Gastroesophageal sphincter (tissue), 3 donors: ENCODE results near the gene GLB1L2.

Experiments
- CTCF ChIP-seq, 4 experiments: fragments of 200-600 bp in 2 of 4; fragments of 450-650 bp in 2 of 4; sonication (generic) in 1 of 4; IDR thresholded peaks; one replicate each; pipeline ENCODE4 v1.5.1; 2017 to 2019; ENCODE audit warnings: antibody characterized with exemption in 4 of 4, mild to moderate bottlenecking in 2 of 4, moderate library complexity in 2 of 4
- POLR2A ChIP-seq, 2 donors: fragments of 450-650 bp; IDR thresholded peaks; one replicate each; pipeline ENCODE4 v1.6.1; 2017; ENCODE audit warnings: antibody characterized with exemption in 2 of 2, mild to moderate bottlenecking in 2 of 2, moderate library complexity in 1 of 2
- POLR2AphosphoS5 ChIP-seq: sonication (generic); formaldehyde crosslinking; IDR thresholded peaks from one replicate; pipeline ENCODE4 v1.6.1; 2017; ENCODE audit warnings: antibody characterized with exemption

- TF ChIP-seq POLR2A (IDR thresholded peaks at IDR 0.05) (no peak), POLR2AphosphoS5 (no peak), CTCF (IDR thresholded peaks at IDR 0.05) (no peak)
Measured at GRCh38 chr11:134405841-134406240, 74.1 kb downstream of the GLB1L2 start.
